ENCODE results near the gene CDHR3.

GRCh38 chr7:106061301-106061979 lies 98.4 kb downstream of the CDHR3 start:
- no peak for TF ChIP-seq MYC (IDR thresholded peaks at IDR 0.05; ENCODE audit: low read depth, low read length)
- no peak for TF ChIP-seq JUN (IDR thresholded peaks at IDR 0.05; ENCODE audit: borderline replicate concordance, insufficient read depth, insufficient read length, low read depth)
- no peak for TF ChIP-seq POLR2A (IDR thresholded peaks at IDR 0.05; ENCODE audit: low read depth, low read length)
- no peak for TF ChIP-seq CTCF (IDR thresholded peaks at IDR 0.05; ENCODE audit: extremely low read depth in 1 of 2, insufficient read depth in 1 of 2, low read depth in 1 of 2, low read length in 2 of 2)
- TF ChIP-seq POLR2AphosphoS5 (IDR thresholded peaks at IDR 0.05; ENCODE audit: insufficient read depth, low read depth, low read length) = no peak
- TF ChIP-seq MAX (IDR thresholded peaks at IDR 0.05; ENCODE audit: insufficient read depth, insufficient read length) = no peak
- no peak for TF ChIP-seq EZH2 (IDR thresholded peaks at IDR 0.05; ENCODE audit: borderline replicate concordance, low read depth, low read length, severe bottlenecking)
- no peak for TF ChIP-seq FOS (IDR thresholded peaks at IDR 0.05; ENCODE audit: borderline replicate concordance, insufficient read depth, low read length)
- no peak for TF ChIP-seq GATA2 (IDR thresholded peaks at IDR 0.05; ENCODE audit: insufficient read depth, insufficient read length, low read depth, low read length)

Measured in endothelial cell of umbilical vein (primary cell).